Measurements from ENCODE around the gene OTOG. TPM values are rescaled to one million over a fixed set of nuclear protein-coding genes. Genes with fewer than 3 reads are reported as not detected.
A peak's percentile ranks its signal among the peaks of the same experiment; 100 is the strongest.

OTOG gene
- total and polyA plus RNA-seq, 2 of the 8 experiments (the other 6 are each of a cell fraction or from before 2014, with no cell fraction given) = 0.41 to 1.5 TPM

DNA sequence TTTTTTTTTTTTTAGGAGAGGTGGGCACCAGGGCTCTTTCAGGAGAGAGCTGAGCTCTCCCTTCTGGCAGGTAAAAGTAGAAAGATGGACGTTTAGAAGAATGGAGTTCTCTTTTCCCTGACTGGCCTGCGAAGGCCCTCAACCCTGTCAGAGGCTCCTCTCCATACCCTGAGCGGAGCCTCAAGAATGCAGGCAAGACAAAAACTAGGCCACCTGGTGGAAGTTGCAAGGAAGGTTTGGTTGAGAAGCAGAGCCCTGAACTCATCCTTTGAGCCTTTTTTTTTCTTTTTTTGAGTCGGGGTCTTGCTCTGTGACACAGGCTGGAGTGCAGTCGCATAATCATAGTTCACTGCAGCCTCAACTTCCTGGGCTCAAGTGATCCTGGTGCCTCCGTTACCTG, 1.4 kb downstream of the OTOG start:
- no peak overlapping the region for H3K18ac ChIP-seq (ENCODE audit: extremely low read depth, low read length)
- H4K20me1 ChIP-seq (replicated peaks in 1 of 2; ENCODE audit: control insufficient read depth in 1 of 2, insufficient read depth in 2 of 2, low read length in 2 of 2) = no peaks in the 10 kb centered on the region
- no peak overlapping the region for H3K27ac ChIP-seq (ENCODE audit: low read depth, low read length)
- H3K4me2 ChIP-seq (ENCODE audit: insufficient read depth in 1 of 2, low read depth in 2 of 2, low read length in 2 of 2) = 0 out of 4 replicates have a peak overlapping the region, but pooled peaks of 1 of the 2 experiments have one; percentile 48
- FAIRE-seq = peak; percentile 86
- no peak overlapping the region for H2BK120ac ChIP-seq (replicated peaks; ENCODE audit: low read depth, low read length)
- peaks cover 0 to 17% (median 5%) of the 10 kb centered on the region in 4 experiments; a peak in 3 of 7 replicates for H3K27me3 ChIP-seq (replicated peaks in 1 of 4; ENCODE audit: control insufficient read depth in 3 of 4, extremely low read depth in 1 of 4, insufficient read depth in 3 of 4, low read length in 3 of 4)
- H2AK5ac ChIP-seq (ENCODE audit: low read depth, low read length) = no peak overlapping the region
- ChIA-PET CTCF (ENCODE audit: partially characterized antibody) (interaction anchor here (0.6 to 9.4 kb wide), 38 partner anchors 10 to 328 kb away, joined by 3 to 98 read pairs (median 4); partner anchors contain the start of gene KCNJ11), POLR2A (ENCODE audit: partially characterized antibody) (interaction anchor here (1.2 to 1.4 kb wide), 2 partner anchors 10 to 101 kb away, joined by 3 to 6 read pairs; no protein-coding TSS in a partner anchor)
- no peaks in the 10 kb centered on the region for H3K79me2 ChIP-seq (ENCODE audit: control insufficient read depth in 1 of 2, insufficient read depth in 2 of 2, low read length in 2 of 2)
- peaks cover 10% of the 10 kb centered on the region for H3K23me2 ChIP-seq (ENCODE audit: low read depth, low read length)
- no peak overlapping the region for H4K5ac ChIP-seq (ENCODE audit: insufficient read length, low read depth, low read length)
- H3K4me1 ChIP-seq (replicated peaks in 1 of 4; ENCODE audit: control insufficient read depth in 3 of 4, insufficient read depth in 4 of 4, low read length in 3 of 4) = peaks cover 6 to 19% (median 8%) of the 10 kb centered on the region in 4 experiments
- H2BK20ac ChIP-seq (ENCODE audit: low read length) = no peak overlapping the region
- H3K9me3 ChIP-seq (ENCODE audit: insufficient read depth in 2 of 2, low read depth in 1 of 2, low read length in 1 of 2) = no peaks in the 10 kb centered on the region
- no peak overlapping the region for H3K4ac ChIP-seq (replicated peaks; ENCODE audit: insufficient read length, low read depth, low read length)
- no peak for DNase-seq (ENCODE audit: low read depth in 1 of 2, low spot score in 2 of 2)
- H3K79me1 ChIP-seq (ENCODE audit: low read depth, low read length) = no peaks in the 10 kb centered on the region
- H3K36me3 ChIP-seq (ENCODE audit: control insufficient read depth in 2 of 4, insufficient read depth in 4 of 4, low read length in 3 of 4) = no peaks in the 10 kb centered on the region
- no peak overlapping the region for H3K56ac ChIP-seq (replicated peaks; ENCODE audit: insufficient read length, low read depth, low read length)
- H4K8ac ChIP-seq (ENCODE audit: extremely low read depth, insufficient read depth, low read length) = no peak overlapping the region
- TF ChIP-seq RAD21 (IDR thresholded peaks at IDR 0.05 in 1 of 2, conservative IDR thresholded peaks at IDR 0.05 in 1 of 2; ENCODE audit: low read depth in 2 of 2, low read length in 2 of 2) = peak; percentile 20 to 45; a peak in 3 of 4 replicates
- TF ChIP-seq HDAC2 (IDR thresholded peaks at IDR 0.05; ENCODE audit: borderline replicate concordance in 1 of 2, low read depth in 2 of 2, low read length in 2 of 2) = no peak
- TF ChIP-seq EP300 (IDR thresholded peaks at IDR 0.05; ENCODE audit: borderline replicate concordance in 1 of 2, low read depth in 2 of 2, low read length in 2 of 2) = no peak
- TF ChIP-seq TEAD4 (IDR thresholded peaks at IDR 0.05; ENCODE audit: low read depth, low read length) = peak; percentile 75; the same call in 1 of the 2 replicates
- TF ChIP-seq CTCF (IDR thresholded peaks at IDR 0.05; ENCODE audit: control extremely low read depth in 1 of 3, insufficient read depth in 1 of 3, low read depth in 1 of 3, low read length in 3 of 3) = peak; percentile 28 to 67 (median 65)
- H3K9ac ChIP-seq (replicated peaks in 1 of 4; ENCODE audit: extremely low read depth in 1 of 4, low read depth in 3 of 4, low read length in 3 of 4) = no peak overlapping the region
- H2AFZ ChIP-seq (ENCODE audit: low read length) = no peak overlapping the region
- no peak overlapping the region for H2BK5ac ChIP-seq (ENCODE audit: low read depth, low read length)
- no peak overlapping the region for H3K14ac ChIP-seq (ENCODE audit: insufficient read length)
- no peak overlapping the region for H2BK12ac ChIP-seq (ENCODE audit: low read depth, low read length)
- no peak overlapping the region for H3K23ac ChIP-seq (ENCODE audit: insufficient read length)
- 62% methylated on average over 6 of the region's 6 CpGs; no CpG with 5 or more reads in 1 of the 2 experiments for WGBS, 2 experiments (ENCODE audit: extremely low coverage in 1 of 2, insufficient coverage in 1 of 2, insufficient read length in 1 of 2, insufficient replicate concordance in 2 of 2, low coverage in 1 of 2, low lambda C conversion rate in 2 of 2, missing lambda C conversion rate in 1 of 2)
- no peak overlapping the region for H4K91ac ChIP-seq (replicated peaks; ENCODE audit: insufficient read length, low read length)
- no peak overlapping the region for H3K4me3 ChIP-seq (ENCODE audit: extremely low read depth in 1 of 4, insufficient read depth in 2 of 4, low read depth in 3 of 4, low read length in 4 of 4)
- H2BK15ac ChIP-seq (ENCODE audit: low read length) = no peak overlapping the region
